ENCODE data around the gene FBXL15.

FBXL15 gene, protein sequence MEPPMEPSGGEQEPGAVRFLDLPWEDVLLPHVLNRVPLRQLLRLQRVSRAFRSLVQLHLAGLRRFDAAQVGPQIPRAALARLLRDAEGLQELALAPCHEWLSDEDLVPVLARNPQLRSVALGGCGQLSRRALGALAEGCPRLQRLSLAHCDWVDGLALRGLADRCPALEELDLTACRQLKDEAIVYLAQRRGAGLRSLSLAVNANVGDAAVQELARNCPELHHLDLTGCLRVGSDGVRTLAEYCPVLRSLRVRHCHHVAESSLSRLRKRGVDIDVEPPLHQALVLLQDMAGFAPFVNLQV

GRCh38 chr10:102420714-102421506 is at the start of gene FBXL15:
Gene FBXL15 (plus strand): TSS chr10:102420836. CDS start chr10:102421130, 294 bp downstream.
- DNase-seq = peak; percentile 97

DNA sequence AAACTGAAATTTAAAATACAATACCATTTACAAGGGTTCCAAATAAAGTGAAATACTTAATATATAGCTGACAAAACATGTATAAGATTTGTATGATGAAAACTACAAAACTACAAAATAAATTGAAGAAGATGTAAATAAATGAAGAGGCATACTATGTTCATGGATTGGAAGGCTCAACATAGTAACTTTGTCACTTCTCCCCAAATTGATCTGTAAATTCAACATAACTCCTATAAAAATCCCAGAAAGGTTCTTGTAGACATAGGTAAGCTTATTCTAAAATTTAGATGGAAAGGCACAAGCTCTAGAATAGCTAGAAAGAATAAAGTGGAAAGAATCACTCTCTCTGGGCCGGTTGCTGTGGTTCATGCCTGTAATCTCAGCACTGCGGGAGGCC is 49.3 kb upstream of the FBXL15 start:
- no peak for DNase-seq

DNA sequence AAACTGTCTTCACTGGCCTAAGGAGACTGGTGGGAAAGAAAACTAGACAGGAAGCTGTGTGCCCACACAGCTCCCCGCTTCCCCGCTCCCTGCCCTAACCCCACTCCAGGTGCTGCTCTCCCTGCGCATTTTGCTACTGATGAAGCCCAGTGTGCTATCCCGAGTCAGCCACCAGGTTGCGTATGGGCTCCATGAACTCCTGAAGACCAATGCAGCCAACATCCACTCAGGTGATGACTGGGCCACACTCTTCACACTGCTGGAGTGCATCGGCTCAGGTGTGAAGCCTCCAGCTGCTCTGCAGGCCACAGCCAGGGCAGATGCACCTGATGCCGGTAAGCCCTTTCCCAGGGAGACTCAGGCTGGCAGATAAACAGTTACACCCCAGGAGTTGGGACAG is 45.4 kb upstream of the FBXL15 start:
- no peak for DNase-seq

DNA sequence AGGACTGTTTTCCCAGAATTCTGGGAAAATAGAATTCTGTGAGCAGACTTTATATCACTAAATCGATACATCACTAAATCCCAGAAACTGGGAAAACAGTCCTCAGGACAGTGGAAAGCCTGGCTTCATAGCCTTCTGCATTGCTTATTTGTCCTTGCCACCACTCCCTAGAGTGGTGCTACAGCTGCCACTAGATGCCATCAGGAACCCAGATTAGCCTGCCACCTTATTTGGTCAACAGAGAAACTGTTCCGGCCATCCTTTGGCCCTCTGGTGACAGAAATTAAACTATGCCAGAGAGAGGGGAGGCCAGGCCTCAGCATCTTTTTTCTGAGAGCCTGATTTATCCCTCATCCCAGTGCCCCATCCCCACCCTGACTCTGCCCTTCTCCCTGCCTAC is 44.8 kb upstream of the FBXL15 start:
- DNase-seq = no peak

- no peak for DNase-seq
Observed at GRCh38 chr10:102376901-102377300, 43.7 kb upstream of the FBXL15 start.

DNA sequence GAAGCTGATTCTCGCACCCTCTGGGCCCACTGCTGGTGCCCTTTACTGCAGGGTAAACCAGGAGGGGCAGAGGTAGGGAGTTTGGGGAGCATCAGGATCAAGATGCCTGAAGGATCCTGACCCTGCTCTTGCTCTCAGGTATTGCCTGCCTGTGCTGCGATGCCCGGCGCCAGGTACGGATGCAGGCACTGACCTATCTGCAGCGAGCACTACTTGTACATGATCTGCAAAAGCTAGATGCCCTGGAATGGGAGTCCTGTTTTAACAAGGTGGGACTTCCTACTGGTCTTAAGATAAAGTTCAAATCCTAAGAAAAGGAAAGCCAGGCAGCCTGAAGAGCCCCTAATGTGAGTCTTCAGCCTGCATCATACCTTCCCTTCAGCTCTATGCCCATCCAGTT is 41.3 kb upstream of the FBXL15 start:
- DNase-seq = no peak

- DNase-seq = no peak
Observed at GRCh38 chr10:102381983-102382382, 38.7 kb upstream of the FBXL15 start.

DNA sequence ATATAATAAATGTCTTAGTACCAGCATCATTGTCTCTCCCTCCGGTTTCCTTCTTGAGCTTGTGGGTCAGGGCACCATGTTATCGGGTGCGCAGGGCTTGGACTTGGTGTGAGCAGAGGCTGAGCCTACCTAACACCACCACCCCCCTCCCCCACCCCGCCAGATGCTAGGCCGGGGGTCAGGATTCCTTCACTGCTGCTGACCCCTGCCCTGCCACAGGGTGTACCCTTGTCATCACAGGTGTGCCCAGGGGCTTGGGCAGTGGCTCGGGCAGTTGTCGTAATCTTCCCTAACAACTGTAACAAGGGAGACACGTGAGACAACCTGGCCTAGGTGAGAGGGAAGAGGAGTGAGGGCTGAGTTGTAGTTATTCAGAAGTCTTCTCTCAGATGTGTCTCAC is 37.8 kb upstream of the FBXL15 start:
- no peak for DNase-seq

DNA sequence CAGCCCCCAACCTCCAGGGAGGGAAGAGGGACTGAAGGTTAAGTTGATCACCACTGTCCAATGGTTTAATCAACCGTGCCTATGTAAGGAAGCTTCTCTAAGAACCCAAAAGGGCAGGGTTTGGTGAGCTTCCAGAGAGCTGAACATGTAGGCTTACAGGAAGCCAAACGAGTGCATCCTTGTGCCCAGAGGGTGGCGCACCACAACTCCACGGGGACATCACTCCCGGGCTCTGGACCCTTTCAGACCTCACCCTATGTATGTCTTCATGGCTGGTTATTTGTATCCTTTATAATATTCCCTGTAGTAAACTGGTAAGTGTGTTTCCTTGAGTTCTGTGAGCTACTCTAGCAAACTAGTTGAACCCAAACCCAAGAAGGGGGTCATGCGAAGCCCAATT is 36.6 kb upstream of the FBXL15 start:
- no peak for DNase-seq

DNA sequence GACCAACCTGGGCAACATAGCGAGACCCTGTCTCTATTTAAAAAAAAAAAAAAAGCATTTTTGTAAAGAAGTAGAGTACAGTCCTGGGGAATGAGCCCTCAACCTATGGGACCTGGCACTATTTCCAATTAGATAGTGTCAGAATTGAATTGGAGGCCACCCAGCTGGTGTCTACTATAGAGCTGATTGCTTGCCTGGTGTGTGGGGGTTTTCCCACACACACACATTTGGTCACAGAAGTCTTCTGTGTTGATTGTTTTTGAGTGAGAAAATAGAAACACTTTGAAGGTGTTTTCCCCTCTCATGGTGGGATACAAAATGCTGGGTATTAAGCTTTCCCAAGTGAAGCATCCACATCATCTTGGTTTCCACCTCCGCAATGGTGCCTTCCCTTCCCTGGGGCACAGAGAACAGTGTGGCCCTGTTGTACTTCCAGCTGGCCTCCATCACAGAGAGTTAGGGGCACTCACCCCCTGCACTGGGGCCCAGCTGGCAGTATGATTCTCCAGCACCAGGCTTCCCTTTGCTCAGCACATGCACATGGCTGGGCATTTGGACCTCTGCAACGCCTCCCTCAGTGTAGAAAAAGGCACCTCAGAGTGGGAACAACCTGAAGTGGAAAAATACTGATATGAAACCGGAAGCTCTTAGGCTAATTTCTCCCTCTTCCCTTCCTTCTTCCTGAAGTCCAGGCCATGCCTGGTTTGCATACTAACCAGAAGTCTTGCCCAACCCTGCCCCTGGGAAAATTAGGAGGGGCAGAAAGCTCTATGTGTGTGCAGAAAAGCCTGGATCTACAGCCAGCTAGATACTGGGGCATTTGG is 35.8 kb upstream of the FBXL15 start:
- peak; percentile 67 for DNase-seq

DNA sequence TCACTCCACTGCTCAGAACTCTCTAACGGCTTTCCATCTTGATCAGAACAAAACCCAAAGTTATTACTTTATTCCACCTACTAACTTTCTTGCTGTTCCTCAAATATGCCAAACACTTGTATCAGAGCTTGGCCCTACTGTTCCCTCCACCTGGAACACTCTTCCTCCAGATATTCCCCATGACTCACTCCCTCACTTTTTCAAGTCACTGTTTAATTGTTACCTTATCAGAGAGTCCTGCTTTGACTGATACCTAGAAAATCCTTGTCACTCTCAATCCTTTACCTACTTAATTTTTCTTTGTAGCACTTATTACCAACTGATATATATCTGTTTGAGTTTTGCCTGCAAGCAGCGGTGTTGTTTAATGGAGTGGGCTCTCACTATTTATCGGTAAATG is 30.7 kb upstream of the FBXL15 start:
- DNase-seq = no peak

DNA sequence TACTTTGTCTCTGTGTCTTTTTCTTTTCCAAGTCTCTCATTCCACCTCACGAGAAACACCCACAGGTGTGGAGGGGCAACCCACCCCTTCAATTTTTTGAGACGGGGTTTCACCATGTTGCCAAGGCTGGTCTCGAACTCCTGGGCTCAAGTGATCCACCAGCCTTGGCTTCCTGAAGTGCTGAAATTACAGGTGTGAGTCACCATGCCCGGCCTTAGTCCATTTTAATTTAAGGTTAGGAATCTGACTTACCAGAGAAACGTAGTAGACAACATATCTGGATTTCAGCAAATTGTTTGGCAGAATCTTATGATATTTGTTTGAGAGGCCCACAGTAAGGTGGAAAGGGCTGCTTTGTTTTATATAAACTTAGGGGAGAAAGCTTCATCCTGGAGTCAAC is 28.3 kb upstream of the FBXL15 start:
- DNase-seq = no peak

DNA sequence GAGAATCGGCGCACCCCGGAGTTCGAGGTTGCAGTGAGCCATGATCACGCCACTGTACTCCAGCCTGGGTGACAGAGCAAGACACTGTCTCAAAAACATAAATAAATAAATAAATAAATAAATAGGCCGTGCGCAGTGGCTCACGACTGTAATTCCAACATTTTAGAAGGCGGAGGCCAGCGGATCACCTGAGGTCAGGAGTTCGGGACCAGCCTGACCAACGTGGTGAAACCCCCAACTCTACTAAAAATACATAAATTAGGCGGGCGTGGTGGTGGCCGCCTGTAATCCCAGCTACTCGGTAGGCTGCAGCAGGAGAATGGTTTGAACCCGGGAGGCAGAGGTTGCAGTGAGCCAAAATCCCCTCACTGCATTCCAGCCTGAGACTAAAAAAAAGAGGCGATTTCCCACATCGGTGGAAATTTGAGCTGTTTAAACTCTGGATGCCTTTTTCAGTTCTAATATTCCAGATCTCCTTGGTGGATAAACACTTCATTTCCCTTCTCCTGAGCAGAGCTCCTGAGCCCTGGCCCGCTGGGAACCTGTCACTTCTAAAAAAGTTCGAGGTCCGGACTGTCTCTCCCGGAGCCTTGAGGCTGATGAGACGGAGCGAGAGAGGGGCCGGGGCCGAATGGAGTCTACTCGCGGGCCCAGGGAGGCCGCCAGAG is 27.1 kb upstream of the FBXL15 start:
- no peak for DNase-seq

- DNase-seq = peak; percentile 99
Observed at GRCh38 chr10:102394079-102394800, 26.4 kb upstream of the FBXL15 start.

DNA sequence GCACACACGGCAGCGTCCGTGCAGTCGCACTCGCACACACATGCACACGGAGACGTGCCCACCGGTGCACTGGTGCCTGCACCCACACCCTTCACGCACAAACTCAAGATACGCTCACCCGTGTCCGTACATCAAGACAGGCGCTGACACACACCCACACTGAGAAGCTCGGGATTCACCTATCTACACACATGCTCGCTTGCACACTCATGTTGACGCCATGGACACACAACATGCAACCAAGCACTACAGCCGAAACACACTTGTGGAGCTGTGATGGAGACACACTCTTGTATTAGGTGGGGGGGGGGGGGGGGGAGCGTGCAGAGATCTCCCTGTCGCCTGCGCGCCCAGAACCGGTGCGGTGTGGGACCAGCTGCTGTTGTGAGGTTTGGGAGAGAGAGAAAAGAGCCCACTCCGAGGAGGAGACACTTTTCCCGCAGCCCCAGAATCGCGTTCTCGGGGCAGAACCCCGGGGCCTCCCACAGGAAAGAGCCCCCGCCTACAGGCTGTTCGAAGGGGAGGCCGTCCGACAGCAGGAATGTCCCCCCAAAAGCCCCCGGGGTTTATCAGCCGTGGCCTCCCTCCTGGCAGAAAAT is 25.7 kb upstream of the FBXL15 start:
- DNase-seq = peak; percentile 91

GRCh38 chr10:102395400-102396316 is 25.0 kb upstream of the FBXL15 start, which contains the start of gene NFKB2:
Gene NFKB2 (plus strand): TSS chr10:102395705. CDS start chr10:102395960, 255 bp downstream.
- DNase-seq = peak; percentile 95

DNA sequence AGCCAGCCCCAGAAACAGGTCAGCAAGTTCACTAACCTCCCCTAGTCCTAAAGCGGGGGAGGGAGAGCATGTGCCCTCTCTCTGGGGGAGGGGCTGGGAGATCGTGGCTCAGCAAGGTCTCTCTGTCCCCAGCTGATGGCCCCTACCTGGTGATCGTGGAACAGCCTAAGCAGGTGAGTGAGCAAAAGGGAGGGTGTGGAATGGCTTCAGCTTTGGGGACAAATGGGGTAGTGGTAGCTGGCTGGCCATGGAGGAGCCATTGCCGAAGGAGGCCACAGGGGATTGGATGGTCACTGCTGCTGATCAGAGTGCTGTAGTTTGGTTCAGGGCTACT is 24.4 kb upstream of the FBXL15 start:
- DNase-seq = no peak

DNA sequence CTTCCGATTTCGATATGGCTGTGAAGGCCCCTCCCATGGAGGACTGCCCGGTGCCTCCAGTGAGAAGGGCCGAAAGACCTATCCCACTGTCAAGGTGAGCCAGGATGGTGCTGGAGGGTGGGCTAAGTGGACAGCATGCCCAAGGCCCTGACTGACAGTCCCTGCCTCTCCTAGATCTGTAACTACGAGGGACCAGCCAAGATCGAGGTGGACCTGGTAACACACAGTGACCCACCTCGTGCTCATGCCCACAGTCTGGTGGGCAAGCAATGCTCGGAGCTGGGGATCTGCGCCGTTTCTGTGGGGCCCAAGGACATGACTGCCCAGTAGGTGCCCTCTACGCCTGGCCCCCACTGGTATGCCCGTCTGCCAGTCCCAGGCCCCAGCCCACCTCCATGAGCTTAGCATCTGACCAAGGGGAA is 23.9 kb upstream of the FBXL15 start:
- no peak for DNase-seq

DNA sequence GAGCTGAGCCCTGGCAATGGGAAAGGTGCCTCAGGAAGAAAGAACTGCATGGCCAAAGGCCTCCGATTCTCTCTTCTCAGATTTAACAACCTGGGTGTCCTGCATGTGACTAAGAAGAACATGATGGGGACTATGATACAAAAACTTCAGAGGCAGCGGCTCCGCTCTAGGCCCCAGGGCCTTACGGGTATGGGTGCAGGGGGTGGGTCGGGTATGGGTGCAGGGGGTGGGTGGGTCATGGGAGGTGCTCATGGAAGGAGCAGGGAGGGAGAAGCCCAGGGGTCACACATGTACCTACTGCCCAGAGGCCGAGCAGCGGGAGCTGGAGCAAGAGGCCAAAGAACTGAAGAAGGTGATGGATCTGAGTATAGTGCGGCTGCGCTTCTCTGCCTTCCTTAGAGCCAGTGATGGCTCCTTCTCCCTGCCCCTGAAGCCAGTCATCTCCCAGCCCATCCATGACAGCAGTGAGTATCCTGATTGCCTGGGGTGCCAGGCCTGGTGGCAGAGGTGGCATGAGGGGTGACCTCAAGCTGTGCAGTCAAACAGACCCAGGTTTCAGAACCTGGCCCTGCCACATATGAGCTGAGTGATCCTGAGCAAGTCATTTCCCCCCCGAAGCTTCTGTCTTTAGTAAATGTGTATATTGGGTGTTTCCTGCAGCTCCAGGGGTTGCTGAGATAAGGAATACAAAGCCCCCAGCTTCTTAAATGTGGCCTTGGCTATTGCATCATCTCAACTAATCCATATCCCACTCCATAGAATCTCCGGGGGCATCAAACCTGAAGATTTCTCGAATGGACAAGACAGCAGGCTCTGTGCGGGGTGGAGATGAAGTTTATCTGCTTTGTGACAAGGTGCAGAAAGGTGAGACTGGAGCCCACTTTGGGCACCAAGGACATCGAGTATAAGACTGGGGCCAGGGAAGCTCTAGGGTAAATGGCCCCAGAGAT is 23.1 kb upstream of the FBXL15 start:
- DNase-seq = no peak

All from inflammatory macrophage treated with lipopolysaccharide for 4 hours (primary cell).